HG03565 (cell line): ENCODE data around the gene NECAB3.
"Not testable (repeated sequence)": the region's sequence is repeated elsewhere in the genome, so short reads cannot be mapped to it uniquely, and the experiment has no call there.

Source experiments
- ATAC-seq: cut with Tn5 transposase; IDR thresholded peaks from one replicate; pipeline ENCODE4 v1.9.1; 2021; ENCODE audit warnings: mild to moderate bottlenecking, moderate library complexity; ENCODE audit not compliant: unreplicated experiment

The NECAB3 gene

DNA sequence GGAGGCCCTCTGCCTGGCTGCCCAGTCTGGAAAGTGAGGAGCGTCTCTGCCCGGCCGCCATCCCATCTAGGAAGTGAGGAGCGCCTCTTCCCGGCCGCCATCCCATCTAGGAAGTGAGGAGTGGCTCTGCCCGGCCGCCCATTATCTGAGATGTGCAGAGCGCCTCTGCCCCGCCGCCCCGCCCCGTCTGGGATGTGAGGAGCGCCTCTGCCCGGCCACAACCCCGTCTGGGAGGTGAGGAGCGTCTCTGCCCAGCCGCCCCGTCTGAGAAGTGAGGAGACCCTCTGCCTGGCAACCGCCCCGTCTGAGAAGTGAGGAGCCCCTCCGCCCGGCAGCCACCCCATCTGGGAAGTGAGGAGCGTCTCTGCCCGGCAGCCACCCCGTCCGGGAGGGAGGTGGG, 24.7 kb upstream of the NECAB3 start:
- ATAC-seq, result not testable (repeated sequence)

DNA sequence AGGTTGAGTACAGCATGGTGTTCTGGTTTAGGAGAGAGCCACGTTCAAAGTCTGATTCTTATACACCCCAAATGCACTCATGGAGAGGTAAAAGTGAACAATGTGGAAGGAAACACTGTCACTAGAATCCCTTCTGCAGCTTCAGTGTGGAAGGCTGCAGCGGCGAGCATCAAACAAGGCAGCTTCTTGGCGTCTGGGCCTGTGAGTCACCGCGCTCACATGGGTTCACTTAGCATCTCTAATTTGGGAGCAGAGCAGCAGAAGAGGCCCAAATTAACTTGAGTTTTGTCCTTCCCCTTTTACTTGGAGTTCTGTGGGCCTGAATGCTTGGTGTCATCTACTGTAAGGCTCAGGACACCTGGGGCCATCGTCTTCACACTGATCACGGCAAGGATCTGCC, 22.9 kb upstream of the NECAB3 start:
- no peak for ATAC-seq

DNA sequence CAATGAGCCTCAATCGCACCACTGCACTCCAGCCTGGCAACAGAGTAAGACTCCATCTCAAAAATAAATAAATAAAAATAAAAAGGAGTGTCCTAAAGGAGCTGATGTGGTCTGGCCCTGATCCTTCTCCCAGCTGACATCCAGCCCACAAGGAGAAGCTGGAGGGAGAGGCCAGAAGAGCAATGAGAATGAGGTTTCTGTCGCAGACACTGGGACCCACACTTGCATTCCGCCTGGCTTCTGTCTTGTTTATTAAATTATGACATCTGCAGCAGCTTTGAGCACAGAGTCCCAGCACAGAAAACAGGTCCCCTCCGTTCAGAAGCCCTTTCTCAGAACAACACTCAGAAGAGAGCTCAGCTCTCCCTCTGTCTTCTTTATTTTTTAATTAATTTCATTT, 22.2 kb upstream of the NECAB3 start:
- no peak for ATAC-seq

GRCh38 chr20:33694639-33695012, 20.4 kb upstream of the NECAB3 start:
- no peak for ATAC-seq

GRCh38 chr20:33693741-33694638, 19.8 kb upstream of the NECAB3 start:
- no peak for ATAC-seq

DNA sequence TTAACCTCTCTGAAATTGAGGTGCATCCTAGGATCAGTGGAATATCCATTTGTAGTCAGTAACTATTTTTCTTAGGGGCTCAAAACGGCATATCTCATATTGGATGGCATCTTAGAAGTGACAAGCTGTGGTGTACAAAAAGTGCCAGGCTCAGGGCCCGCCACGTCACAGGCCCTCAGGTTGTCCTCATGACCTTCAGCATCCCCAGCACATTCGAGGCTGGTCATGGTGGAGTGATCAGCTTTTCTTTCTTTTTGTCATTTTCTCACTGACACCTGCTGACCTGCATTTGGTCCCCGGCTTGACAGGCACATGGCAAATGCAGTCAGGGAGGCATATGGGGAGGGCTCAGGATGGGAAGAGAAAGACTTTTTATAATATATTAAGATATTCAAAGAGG, 19.1 kb upstream of the NECAB3 start:
- no peak for ATAC-seq

DNA sequence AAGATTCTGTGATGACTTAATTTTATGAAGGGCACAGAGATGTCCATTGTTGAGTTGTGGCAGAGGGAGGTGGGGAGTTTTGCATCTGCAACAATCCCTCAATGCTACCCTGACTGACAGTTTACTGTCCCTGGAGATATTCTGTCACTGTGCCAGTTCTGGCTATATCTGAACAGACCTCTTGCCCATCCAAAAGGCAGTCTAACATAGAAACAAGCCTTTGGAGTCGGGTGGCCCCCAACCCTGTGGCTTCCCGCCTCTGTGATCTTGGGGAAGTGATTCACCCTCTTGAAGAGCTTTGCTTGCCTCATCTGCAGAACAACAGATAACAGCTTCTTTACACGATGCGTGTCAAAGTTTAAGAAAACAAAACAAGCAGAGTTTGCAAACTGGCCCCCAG, 15.7 kb upstream of the NECAB3 start:
- no peak for ATAC-seq

DNA sequence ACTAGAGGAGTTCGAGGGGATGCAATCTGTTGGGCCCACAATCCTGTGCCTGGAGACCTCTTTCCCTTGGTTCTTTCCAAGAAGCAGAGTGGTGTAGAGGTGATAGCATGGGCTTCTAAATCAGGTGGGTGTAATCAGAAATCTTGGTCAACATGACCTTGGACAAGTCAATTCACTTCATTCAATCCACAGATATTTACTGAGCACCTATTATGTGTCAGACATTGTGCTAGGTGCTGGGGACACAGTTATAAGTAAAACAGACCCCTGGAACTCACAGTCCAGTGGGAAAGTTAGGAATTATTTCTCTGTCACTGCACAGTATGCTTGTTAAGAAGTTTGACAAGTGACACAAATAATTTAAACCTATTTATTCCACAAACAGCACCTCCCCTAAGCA, 15.3 kb upstream of the NECAB3 start:
- no peak for ATAC-seq

GRCh38 chr20:33688938-33689424, 14.8 kb upstream of the NECAB3 start:
- no peak for ATAC-seq

DNA sequence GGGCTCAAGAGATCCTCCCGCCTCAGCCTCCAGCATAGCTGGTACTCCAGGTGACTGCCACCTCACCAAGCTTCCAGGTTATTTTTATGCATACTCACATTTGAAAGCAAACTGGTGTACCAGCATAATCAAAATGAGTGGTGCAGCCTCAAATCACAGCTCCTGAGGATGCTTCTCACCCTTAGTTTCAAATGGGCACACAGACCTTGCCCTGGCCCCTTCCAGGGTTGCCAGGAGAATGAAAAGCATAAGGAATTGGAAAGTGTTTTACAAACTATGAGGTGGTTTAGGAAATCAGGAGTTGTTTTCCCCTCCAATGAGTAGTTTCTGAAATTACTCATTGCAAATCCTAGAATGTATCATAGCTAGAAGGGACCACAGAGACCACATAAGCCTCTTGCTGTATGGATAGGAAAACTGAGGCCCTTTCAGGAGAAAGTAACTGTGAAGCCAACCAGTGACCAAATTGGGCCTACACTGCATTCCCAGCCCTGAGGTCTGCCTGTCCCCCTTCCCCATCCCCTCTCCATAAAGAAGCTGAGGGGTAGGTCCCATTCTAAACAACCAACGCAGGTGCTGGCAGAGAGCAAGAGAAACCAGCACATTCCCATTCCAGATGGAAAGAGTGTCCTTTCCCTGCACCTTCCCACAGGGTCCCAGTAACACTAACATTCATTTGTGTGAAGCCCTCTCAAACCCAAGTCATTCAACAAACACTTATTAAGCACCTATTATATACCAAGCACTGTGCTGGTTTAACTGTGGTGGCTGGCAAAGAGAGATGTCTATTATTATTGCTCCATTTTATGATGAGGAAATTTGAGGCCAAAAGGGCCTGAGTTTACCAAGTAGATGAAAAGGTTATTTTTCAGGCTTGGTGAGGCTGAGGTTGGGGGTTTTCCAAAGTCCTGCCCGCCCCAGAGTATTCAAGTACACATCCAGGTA, 14.0 kb upstream of the NECAB3 start:
- no peak for ATAC-seq

DNA sequence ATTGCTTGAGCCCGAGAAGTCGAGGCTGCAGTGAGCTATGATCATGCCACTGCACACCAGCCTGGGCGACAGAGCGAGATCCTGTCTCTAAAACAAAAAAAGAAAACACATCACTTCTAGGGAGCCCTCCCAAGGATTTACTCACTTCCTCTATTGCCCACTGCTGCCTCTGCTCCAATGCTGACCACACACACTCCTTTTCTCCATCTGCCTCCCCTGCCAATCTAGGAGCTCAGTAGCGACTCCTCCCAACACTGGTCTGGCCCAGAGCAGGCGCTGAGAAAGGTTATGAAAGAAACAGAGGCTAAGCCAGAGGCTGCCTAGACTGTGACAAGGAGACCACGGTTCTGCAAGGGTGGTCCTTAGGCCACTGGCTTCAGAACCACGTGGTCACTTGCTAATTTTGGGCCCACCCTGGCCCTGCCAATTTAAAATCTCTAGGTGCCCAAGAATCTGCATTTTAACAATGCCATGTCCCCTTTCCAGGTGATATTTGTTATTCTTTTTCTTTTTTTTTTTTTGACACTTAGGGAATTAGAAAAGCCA, 13.2 kb upstream of the NECAB3 start:
- no peak for ATAC-seq

- ATAC-seq, result no peak
Measured at GRCh38 chr20:33686984-33687366, 12.7 kb upstream of the NECAB3 start.

DNA sequence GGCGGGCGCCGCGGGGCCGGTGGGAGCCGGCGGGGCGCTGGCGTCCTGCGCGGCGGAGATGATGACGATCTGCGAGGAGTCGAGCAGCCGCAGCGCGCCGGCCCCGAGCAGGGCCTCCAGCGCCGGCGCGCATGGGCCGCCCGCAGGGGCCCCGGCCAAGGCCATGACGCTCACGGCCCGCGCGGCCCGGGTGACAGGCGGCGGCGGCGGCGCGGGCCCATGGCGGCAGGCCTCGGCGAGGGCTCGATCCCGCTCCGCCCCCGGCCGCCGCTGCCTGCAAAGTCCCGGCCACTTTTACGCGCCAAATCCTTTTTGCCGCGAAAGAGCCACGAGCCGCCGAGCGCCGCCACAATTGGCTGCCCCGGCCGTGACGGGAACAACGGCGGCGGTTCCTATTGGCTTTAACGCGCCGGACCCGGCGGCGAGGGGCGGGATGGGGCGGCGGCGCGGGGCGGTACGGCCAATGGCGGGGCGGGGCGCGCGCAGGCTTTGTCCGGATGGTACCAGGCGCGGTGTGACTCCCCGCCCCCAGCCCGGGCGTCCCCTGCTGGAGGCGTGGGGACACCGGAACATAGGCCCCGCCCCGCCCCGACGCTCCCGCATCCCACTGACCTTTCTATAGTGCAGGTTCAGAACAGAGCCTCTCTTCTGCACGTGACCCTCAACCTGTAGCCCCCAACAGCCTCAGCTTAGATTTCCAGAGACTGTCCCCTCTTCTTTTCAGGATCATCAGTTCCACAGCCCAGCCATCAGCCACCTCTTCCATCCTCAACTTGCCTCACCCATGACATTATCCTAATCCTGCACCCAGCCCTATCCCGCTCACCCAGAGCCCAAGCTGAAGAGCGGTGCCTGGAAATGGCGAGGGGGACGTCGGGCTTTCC, 12.1 kb upstream of the NECAB3 start, which contains the start of gene E2F1:
TSS of gene E2F1 (minus strand) at position 286 of the 884 bp plus-strand sequence. CDS start at position 165, 121 bp downstream.
- peak; percentile 69 for ATAC-seq

- ATAC-seq, result peak; percentile 14
Measured at GRCh38 chr20:33685328-33686099, 11.3 kb upstream of the NECAB3 start.

DNA sequence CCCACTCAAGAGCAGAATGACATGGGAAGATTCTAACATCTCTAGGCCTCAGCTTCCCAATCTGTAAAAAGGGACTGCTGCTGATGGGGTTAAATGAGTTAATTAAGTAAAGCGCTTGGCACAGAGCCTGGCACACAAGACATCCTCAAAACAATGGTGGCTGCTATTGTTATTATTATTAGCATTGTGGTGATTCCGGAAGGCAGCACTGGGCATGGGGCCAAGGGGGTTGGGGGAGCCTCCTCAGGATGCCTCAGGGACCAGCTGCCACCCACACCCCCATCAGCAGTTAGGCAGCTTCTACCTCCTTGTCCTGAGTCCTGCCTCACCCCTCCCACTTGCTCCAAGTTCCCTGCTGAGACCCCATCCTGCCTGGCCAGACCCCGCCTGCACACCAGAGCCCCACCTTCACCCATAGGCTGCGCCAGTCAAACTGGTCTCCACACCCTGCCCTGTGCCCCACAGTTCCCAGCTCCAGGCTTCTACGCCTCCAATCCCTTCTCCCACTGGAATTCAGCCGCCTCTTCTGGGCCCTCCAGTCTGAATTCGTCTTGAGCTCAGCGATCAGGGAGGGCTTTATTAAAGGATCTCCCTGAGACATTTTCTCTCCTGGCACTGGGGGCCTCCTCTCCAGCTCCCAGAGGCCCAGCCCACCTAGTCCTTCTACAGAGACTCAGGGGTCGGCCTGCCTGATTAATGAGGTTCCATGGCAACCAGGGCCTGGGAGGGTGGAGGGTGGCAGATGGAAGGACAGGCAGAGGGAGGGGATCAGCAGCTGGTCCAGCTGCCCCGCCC, 10.5 kb upstream of the NECAB3 start:
- ATAC-seq, result no peak

- ATAC-seq, result no peak
Measured at GRCh38 chr20:33681728-33682353, 7.6 kb upstream of the NECAB3 start.

DNA sequence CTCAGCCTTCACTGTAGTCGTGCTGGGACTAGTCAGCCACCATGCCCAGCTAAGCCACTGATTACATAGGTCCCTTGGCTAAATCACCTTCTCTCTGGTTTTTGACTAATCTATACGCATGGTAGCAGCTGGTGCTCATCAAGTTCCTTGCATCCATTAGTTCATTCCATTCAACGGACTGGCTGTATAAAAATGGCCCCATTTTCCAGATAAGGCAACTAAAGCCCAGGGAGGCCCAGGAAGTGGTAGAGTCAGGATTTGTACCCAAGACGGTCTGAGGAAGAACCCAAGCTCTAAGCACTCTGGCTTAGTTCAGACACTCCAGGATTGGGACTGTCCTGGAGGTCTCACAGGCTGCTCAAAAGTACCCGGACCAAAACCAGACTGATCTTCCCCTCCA, 7.1 kb upstream of the NECAB3 start:
- no peak for ATAC-seq

- ATAC-seq, result no peak
Measured at GRCh38 chr20:33680686-33681085, 6.5 kb upstream of the NECAB3 start.
